SK-N-SH (cell line): Measurements from ENCODE around the gene TRMT112. TPM values are rescaled to one million over a fixed set of nuclear protein-coding genes. Genes with fewer than 3 reads are reported as not detected.

Experiments
- CTCF ChIA-PET: fragments of 300-600, 350-600 bp; formaldehyde crosslinking; extraction: SDS; loops from one replicate; lab custom pipeline; 2021; lab: Yijun Ruan, JAX
- POLR2A ChIA-PET: fragments of 350-600 bp; sonication (Branson Sonifier 250); formaldehyde crosslinking; extraction: SDS; loops from one replicate; lab custom pipeline; 2020; ENCODE audit warnings: antibody characterized with exemption, inconsistent platforms; lab: Yijun Ruan, JAX
- DNase-seq: peaks from one replicate; pipeline ENCODE4 v3.0.0; 2012
- H2AFZ ChIP-seq: fragments of 200-600 bp; sonication (generic); 2 replicates; pipeline ENCODE4 v1.8.1; 2016; ENCODE audit warnings: antibody characterized with exemption, mild to moderate bottlenecking, low read depth
- H3F3A ChIP-seq: fragments of 200-600 bp; sonication (generic); replicated peaks from 2 replicates; pipeline ENCODE3; 2016; ENCODE audit warnings: antibody characterized with exemption, mild to moderate bottlenecking; ENCODE audit not compliant: insufficient read depth
- H3K27ac ChIP-seq, 2 experiments: fragments of 200-500 bp in 1 of 2; fragments of 200-600 bp in 1 of 2; sonication (Bioruptor generic) in 1 of 2; sonication (generic), shearing (Covaris generic) in 1 of 2; 2 replicates each; pipeline versions ENCODE4 v1.5.1 to v1.6.1; 2014 to 2016; ENCODE audit warnings: low read depth in 2 of 2, inconsistent platforms in 1 of 2, low read length in 1 of 2, mild to moderate bottlenecking in 1 of 2, mixed read lengths in 1 of 2
- H3K27me3 ChIP-seq: fragments of 200-600 bp; sonication (generic), shearing (Covaris generic); 2 replicates; pipeline ENCODE4 v1.6.1; 2016; ENCODE audit warnings: mixed run types; ENCODE audit not compliant: insufficient read depth
- H3K36me3 ChIP-seq, 2 experiments: fragments of 200-500 bp in 1 of 2; fragments of 200-600 bp in 1 of 2; sonication (Bioruptor generic) in 1 of 2; sonication (generic) in 1 of 2; replicated peaks in 1 of 2; 2 replicates each; pipeline versions ENCODE3 to v1.5.1; 2014 to 2016; ENCODE audit warnings: low read length in 1 of 2, mild to moderate bottlenecking in 1 of 2; ENCODE audit not compliant: insufficient read depth in 2 of 2, control insufficient read depth in 1 of 2
- H3K4me1 ChIP-seq, 2 experiments: fragments of 200-500 bp in 1 of 2; fragments of 200-600 bp in 1 of 2; sonication (Bioruptor generic) in 1 of 2; sonication (generic), shearing (Covaris generic) in 1 of 2; 2 replicates each; pipeline versions ENCODE4 v1.5.1 to v1.6.1; 2014 to 2016; ENCODE audit warnings: low read depth in 1 of 2, low read length in 1 of 2, mixed run types in 1 of 2; ENCODE audit not compliant: insufficient read depth in 2 of 2, control insufficient read depth in 1 of 2
- H3K4me2 ChIP-seq: fragments of 200-600 bp; sonication (generic), shearing (Covaris generic); 2 replicates; pipeline ENCODE4 v1.6.1; 2017; ENCODE audit warnings: mixed run types
- H3K4me3 ChIP-seq, 2 experiments: fragments of 200-500 bp in 1 of 2; fragments of 200-600 bp in 1 of 2; sonication (Bioruptor generic) in 1 of 2; sonication (generic), shearing (Covaris generic) in 1 of 2; 2 replicates each; pipeline versions ENCODE4 v1.5.1 to v1.8.1; 2014 to 2016; ENCODE audit warnings: low read depth in 2 of 2, inconsistent platforms in 1 of 2, low read length in 1 of 2, mild to moderate bottlenecking in 1 of 2, mixed read lengths in 1 of 2, moderate library complexity in 1 of 2
- H3K79me2 ChIP-seq: fragments of 200-600 bp; sonication (generic); 2 replicates; pipeline ENCODE4 v1.8.1; 2017; ENCODE audit warnings: mild to moderate bottlenecking; ENCODE audit not compliant: insufficient read depth
- H3K9ac ChIP-seq: fragments of 200-600 bp; sonication (generic); 2 replicates; pipeline ENCODE4 v1.6.1; 2017; ENCODE audit warnings: mixed run types
- H3K9me2 ChIP-seq: fragments of 200-600 bp; sonication (generic); 2 replicates; pipeline ENCODE4 v1.6.1; 2017; ENCODE audit warnings: mixed run types
- H3K9me3 ChIP-seq: fragments of 200-600 bp; sonication (generic); 2 replicates; pipeline ENCODE4 v1.6.1; 2017; ENCODE audit warnings: mixed run types, mild to moderate bottlenecking, moderate library complexity
- H4K20me1 ChIP-seq: fragments of 200-600 bp; sonication (generic); 2 replicates; pipeline ENCODE4 v1.6.1; 2017; ENCODE audit warnings: mild to moderate bottlenecking, mixed run types; ENCODE audit not compliant: insufficient read depth
- EP300 ChIP-seq, 2 experiments: IDR thresholded peaks; 2 replicates each; pipeline versions ENCODE4 v1.4.0 to v1.6.1; 2012; ENCODE audit warnings: borderline replicate concordance in 1 of 2, low read depth in 1 of 2, low read length in 1 of 2
- FOSL2 ChIP-seq: IDR thresholded peaks from 2 replicates; pipeline ENCODE4 v1.4.0; 2012; ENCODE audit warnings: low read depth, mild to moderate bottlenecking, moderate library complexity, borderline replicate concordance
- FOXJ3 ChIP-seq: sonication (generic); formaldehyde crosslinking; IDR thresholded peaks from 2 replicates; pipeline ENCODE4 v1.5.1; 2020; ENCODE audit warnings: mild to moderate bottlenecking, missing genetic modification reagents
- GABPA ChIP-seq: IDR thresholded peaks from 2 replicates; pipeline ENCODE4 v1.4.0; 2012; ENCODE audit warnings: low read depth, mild to moderate bottlenecking
- IRF3 ChIP-seq: fragments of 150-350 bp; IDR thresholded peaks from 2 replicates; pipeline ENCODE4 v1.6.1; 2016; ENCODE audit warnings: mild to moderate bottlenecking, low read depth, low read length
- PBX3 ChIP-seq: IDR thresholded peaks from 2 replicates; pipeline ENCODE4; 2012
- POLR2AphosphoS5 ChIP-seq: IDR thresholded peaks from 2 replicates; pipeline ENCODE4 v1.6.1; 2012; ENCODE audit warnings: low read depth, low read length
- SIN3A ChIP-seq: IDR thresholded peaks from 2 replicates; pipeline ENCODE4 v1.6.1; 2012; ENCODE audit warnings: low read depth, mild to moderate bottlenecking, low read length, moderate library complexity, borderline replicate concordance
- TEAD4 ChIP-seq: IDR thresholded peaks from 2 replicates; pipeline ENCODE4 v1.4.0; 2012; ENCODE audit warnings: mild to moderate bottlenecking, borderline replicate concordance; ENCODE audit not compliant: insufficient read depth
- YY1 ChIP-seq: IDR thresholded peaks from 2 replicates; pipeline ENCODE4 v1.4.0; 2012; ENCODE audit warnings: low read depth, mild to moderate bottlenecking
- WGBS: methylation state at CpG from one replicate; pipeline ENCODE4 v1.1.6; 2017; ENCODE audit warnings: low lambda C conversion rate; 5-methylcytosine and 5-hydroxymethylcytosine counted together
- polyA plus RNA-seq, 3 experiments: library from polyadenylated mRNA; depleted of rRNA; stranded (reverse); fragments of >200 nt; gene quantifications; 2 replicates each; pipeline ENCODE4 v1.2.3, GENCODE V29; 2012

Gene TRMT112
- polyA plus RNA-seq, 1 of the 3 experiments (the other 2 are of a cell fraction), result 699 TPM

GRCh38 chr11:64339754-64340408 lies 22.5 kb upstream of the TRMT112 start, which contains the start of gene CCDC88B:
TSS of gene CCDC88B (plus strand) at chr11:64340204. CDS start at chr11:64340267, 63 bp downstream.
- Histone ChIP-seq H3K4me3 (no peak within 1 kb of the TSS), H3K36me3 (no peaks in the 10 kb centered on the region), H3K4me1 (peaks cover 0 to 4% of the 10 kb centered on the region in 2 experiments; a peak in 1 of 4 replicates), H3K4me2 (no peak within 1 kb of the TSS), H3K27ac (no peak within 1 kb of the TSS), H3K27me3 (no peaks in the 10 kb centered on the region)
- DNase-seq, result no peak
- CTCF ChIA-PET, result interaction anchor here (1.0 kb wide), 1 partner anchor 15 kb away, joined by 3 read pairs; no protein-coding TSS in a partner anchor
- TF ChIP-seq FOSL2, result no peak
- no peak for TF ChIP-seq GABPA
- TF ChIP-seq IRF3, result no peak
- no peak for TF ChIP-seq TEAD4
- no peak for TF ChIP-seq PBX3
- TF ChIP-seq SIN3A, result no peak
- TF ChIP-seq, all 33 proteins: peak for 0
- no peaks in the 10 kb centered on the region for H3K79me2 ChIP-seq
- peaks cover 5% of the 10 kb centered on the region for H3F3A ChIP-seq
- no peak within 1 kb of the TSS for H2AFZ ChIP-seq
- H4K20me1 ChIP-seq, result no peaks in the 10 kb centered on the region
- POLR2A ChIA-PET, result no interaction called here
- WGBS, result 81% methylated on average over 11 of the region's 16 CpGs
- no peaks in the 10 kb centered on the region for H3K9me2 ChIP-seq
- no peaks in the 10 kb centered on the region for H3K9me3 ChIP-seq
- H3K9ac ChIP-seq, result no peak within 1 kb of the TSS

GRCh38 chr11:64339286-64339685 lies 21.9 kb upstream of the TRMT112 start:
- CTCF ChIA-PET, result no interaction called here
- Histone ChIP-seq H3K27ac (no peak overlapping the region), H3K36me3 (no peaks in the 10 kb centered on the region), H3K4me2 (no peak overlapping the region), H3K79me2 (no peaks in the 10 kb centered on the region), H3K9me3 (no peaks in the 10 kb centered on the region), H3K9ac (no peak overlapping the region), H3K4me1 (peaks cover 0 to 4% of the 10 kb centered on the region in 2 experiments; a peak in 1 of 4 replicates), H3F3A (peaks cover 5% of the 10 kb centered on the region), H3K9me2 (no peaks in the 10 kb centered on the region), H4K20me1 (no peaks in the 10 kb centered on the region), H2AFZ (no peak overlapping the region), H3K4me3 (no peak overlapping the region), H3K27me3 (no peaks in the 10 kb centered on the region)
- POLR2A ChIA-PET, result no interaction called here
- TF ChIP-seq FOXJ3 (CRISPR knock-in tag), result no peak
- no peak for TF ChIP-seq POLR2AphosphoS5
- TF ChIP-seq EP300 (IDR thresholded peaks at IDR 0.05; ENCODE audit: borderline replicate concordance in 1 of 2, low read depth in 1 of 2, low read length in 1 of 2), result no peak
- no peak for TF ChIP-seq YY1
- WGBS, result 63% methylated on average over 4 of the region's 4 CpGs
- DNase-seq, result no peak
